HepG2 (cell line): Measurements from ENCODE around the gene BTAF1. TPM values are rescaled to one million over a fixed set of nuclear protein-coding genes. Genes with fewer than 3 reads are reported as not detected.
A peak's percentile ranks its signal among the peaks of the same experiment; 100 is the strongest.

Experiments
- ATAC-seq: fragments of 200-7000 bp; cut with Tn5 transposase; 3 replicates; pipeline ENCODE4 v1.9.1; 2020; ENCODE audit warnings: mild to moderate bottlenecking, moderate library complexity
- BruUV-seq: library from RNA; stranded (reverse); fragments of 400-500 nt; replicated peaks from 2 replicates; lab custom pipeline; 2021; lab: Mats Ljungman, UMichigan
- CTCF ChIA-PET: fragments of 300-600 bp; formaldehyde crosslinking; extraction: SDS; loops from one replicate; lab custom pipeline; 2021; ENCODE audit warnings: low total read pairs, inconsistent platforms, low intra/inter-chr PET ratio; lab: Yijun Ruan, JAX
- POLR2A ChIA-PET: fragments of 350-600 bp; sonication (Branson Sonifier 250); formaldehyde crosslinking; loops from one replicate; lab custom pipeline; 2020; ENCODE audit warnings: antibody characterized with exemption, inconsistent platforms; lab: Yijun Ruan, JAX
- DNase-seq: peaks from one replicate; pipeline ENCODE4 v3.0.0-alpha.2; 2015; ENCODE audit warnings: low spot score
- FAIRE-seq: peaks from 3 replicates; lab custom pipeline; 2011; peaks lifted over from hg19 to GRCh38; lab: Jason Lieb, UNC
- H2AFZ ChIP-seq: one replicate; pipeline ENCODE4 v1.6.1; 2011; ENCODE audit warnings: low read length, inconsistent platforms
- H3K27ac ChIP-seq: fragments of 300-600 bp; 3 replicates; pipeline ENCODE4 v1.8.0; 2011; ENCODE audit warnings: mixed run types, mild to moderate bottlenecking, mixed read lengths, low read length, inconsistent platforms; ENCODE audit not compliant: insufficient read depth; ENCODE audit errors: extremely low read length
- H3K27me3 ChIP-seq, 2 experiments: fragments of 200-600 bp in 1 of 2; 2 replicates in 1 of 2; 3 replicates in 1 of 2; pipeline versions ENCODE4 v1.6.0 to v1.8.0; 2011; ENCODE audit warnings: low read length in 2 of 2, mild to moderate bottlenecking in 2 of 2, moderate library complexity in 2 of 2, inconsistent platforms in 1 of 2; ENCODE audit not compliant: insufficient read depth in 2 of 2, control insufficient read depth in 1 of 2
- H3K36me3 ChIP-seq, 2 experiments: fragments of 200-600 bp in 1 of 2; replicated peaks in 1 of 2; 2 replicates in 1 of 2; 3 replicates in 1 of 2; pipeline versions ENCODE4 v1.5.1 to v1.8.0; 2011; ENCODE audit warnings: low read length in 2 of 2, inconsistent platforms in 1 of 2; ENCODE audit not compliant: insufficient read depth in 2 of 2, control insufficient read depth in 1 of 2
- H3K4me1 ChIP-seq: 2 replicates; pipeline ENCODE4 v1.5.1; 2012; ENCODE audit warnings: low read length, inconsistent platforms; ENCODE audit not compliant: insufficient read depth
- H3K4me2 ChIP-seq: 2 replicates; pipeline ENCODE4 v1.6.0; 2011; ENCODE audit warnings: low read depth, low read length, inconsistent platforms
- H3K4me3 ChIP-seq, 3 experiments: fragments of 200-600 bp in 1 of 3; sonication (generic), shearing (Covaris generic) in 1 of 3; replicated peaks in 1 of 3; 2 replicates each; pipeline ENCODE4 v1.5.1; 2011 to 2016; ENCODE audit warnings: low read length in 3 of 3, inconsistent platforms in 2 of 3, low read depth in 2 of 3, mild to moderate bottlenecking in 2 of 3, control low read depth in 1 of 3, mixed read lengths in 1 of 3; ENCODE audit not compliant: insufficient read depth in 1 of 3
- H3K79me2 ChIP-seq: one replicate; pipeline ENCODE4 v1.6.1; 2011; ENCODE audit warnings: low read length, inconsistent platforms; ENCODE audit not compliant: insufficient read depth
- H3K9ac ChIP-seq: 2 replicates; pipeline ENCODE4 v1.6.0; 2011; ENCODE audit warnings: mild to moderate bottlenecking, low read depth, low read length, inconsistent platforms; ENCODE audit not compliant: insufficient read depth
- H3K9me3 ChIP-seq: 2 replicates; pipeline ENCODE4 v1.5.1; 2012; ENCODE audit warnings: mild to moderate bottlenecking, low read length
- H4K20me1 ChIP-seq: 2 replicates; pipeline ENCODE4 v1.6.0; 2011; ENCODE audit warnings: inconsistent platforms, mild to moderate bottlenecking, low read length, moderate library complexity; ENCODE audit not compliant: insufficient read depth
- ESRRA ChIP-seq: sonication (generic); formaldehyde crosslinking; IDR thresholded peaks from 2 replicates; pipeline ENCODE4 v1.5.1; 2020; ENCODE audit warnings: mild to moderate bottlenecking, low read depth, missing genetic modification reagents
- KDM5A ChIP-seq: fragments of 200-600 bp; sonication (generic); IDR thresholded peaks from 2 replicates; pipeline ENCODE4 v1.7.0; 2018; ENCODE audit warnings: antibody characterized with exemption, mild to moderate bottlenecking, low read length, borderline replicate concordance
- MBD4 ChIP-seq: IDR thresholded peaks from 2 replicates; pipeline ENCODE4 v1.6.1; 2012; ENCODE audit warnings: low read length, inconsistent platforms, borderline replicate concordance
- MED1 ChIP-seq: sonication (generic); formaldehyde crosslinking; IDR thresholded peaks from 2 replicates; pipeline ENCODE4 v1.4.0; 2020; ENCODE audit warnings: missing genetic modification reagents
- PCBP2 ChIP-seq: fragments of 200-400 bp; formaldehyde crosslinking; optimal IDR thresholded peaks from 2 replicates; pipeline ENCODE3; 2018; ENCODE audit warnings: low read length, low read depth; ENCODE audit not compliant: poor library complexity, severe bottlenecking
- POLR2G ChIP-seq: fragments of 200-400 bp; formaldehyde crosslinking; IDR thresholded peaks from 2 replicates; pipeline ENCODE4 v1.6.1; 2018; ENCODE audit warnings: mild to moderate bottlenecking, low read depth, low read length, moderate library complexity
- SIX1 ChIP-seq: sonication (generic); formaldehyde crosslinking; IDR thresholded peaks from 2 replicates; pipeline ENCODE4 v1.4.0; 2020; ENCODE audit warnings: missing genetic modification reagents, borderline replicate concordance
- SOX13 ChIP-seq, 3 experiments: fragments of 450-650 bp in 1 of 3; sonication (generic) in 1 of 3; formaldehyde crosslinking in 1 of 3; IDR thresholded peaks in 2 of 3; conservative IDR thresholded peaks in 1 of 3; 2 replicates each; pipeline versions ENCODE4 v1.5.0 to v1.6.1; 2016 to 2020; ENCODE audit warnings: antibody characterized with exemption in 1 of 3, mild to moderate bottlenecking in 1 of 3, missing compliant biosample characterization in 1 of 3, missing genetic modification reagents in 1 of 3, moderate library complexity in 1 of 3
- TEAD2 ChIP-seq: sonication (generic); formaldehyde crosslinking; IDR thresholded peaks from 2 replicates; pipeline ENCODE4 v1.9.0; 2021; ENCODE audit warnings: missing genetic modification reagents
- THYN1 ChIP-seq: sonication (generic); formaldehyde crosslinking; IDR thresholded peaks from 2 replicates; pipeline ENCODE4 v1.8.1; 2023; ENCODE audit warnings: low read depth, mild to moderate bottlenecking, moderate library complexity, missing genetic modification reagents, borderline replicate concordance
- ZNF101 ChIP-seq: sonication (generic); formaldehyde crosslinking; IDR thresholded peaks from 2 replicates; pipeline ENCODE4 v1.4.0; 2020; ENCODE audit warnings: mild to moderate bottlenecking, low read depth, missing genetic modification reagents, borderline replicate concordance
- ZNF207 ChIP-seq: fragments of 450-650 bp; IDR thresholded peaks from 2 replicates; pipeline ENCODE4 v1.6.1; 2016; ENCODE audit warnings: antibody characterized with exemption, borderline replicate concordance
- ZNF513 ChIP-seq: sonication (generic); formaldehyde crosslinking; conservative IDR thresholded peaks from 2 replicates; pipeline ENCODE4 v1.5.0; 2020; ENCODE audit warnings: missing genetic modification reagents
- ZNF562 ChIP-seq: sonication (generic); formaldehyde crosslinking; IDR thresholded peaks from 2 replicates; pipeline ENCODE4 v1.8.0; 2022; ENCODE audit warnings: missing genetic modification reagents, borderline replicate concordance
- WGBS: methylation state at CpG from one replicate; pipeline ENCODE4 v1.1.6; 2017; ENCODE audit warnings: low lambda C conversion rate; 5-methylcytosine and 5-hydroxymethylcytosine counted together
- in situ Hi-C: cut with HindIII; loops from 2 replicates; pipeline ENCODE4 v1.10.0; 2017; ENCODE audit warnings: low pct_unique_long_range_greater_than_20kb; ENCODE audit not compliant: extremely low pct_ligation_motif_present
- intact Hi-C: fragments of 100-400 bp; cut with micrococcal nuclease; formaldehyde crosslinking; loops from one replicate; pipeline ENCODE4 v1.10.0; 2022; ENCODE audit not compliant: unreplicated experiment
- polyA plus RNA-seq, 8 experiments: library from polyadenylated mRNA; depleted of rRNA in 3 of 8; stranded (reverse) in 7 of 8; unstranded in 1 of 8; fragments of >200 nt; fragmentation: Illumina TruSeq in 4 of 8; extraction: Trizol in 4 of 8; gene quantifications; 2 replicates each; pipeline versions ENCODE4 v1.2.1 to v1.2.3, GENCODE V29; 2011 to 2016; ENCODE audit warnings: low read depth in 4 of 8, missing spikeins in 1 of 8, mixed read lengths in 1 of 8; ENCODE audit not compliant: insufficient read depth in 1 of 8
- total RNA-seq, 5 experiments: library from RNA; depleted of rRNA; stranded (reverse); fragments of >200 nt; fragmentation: Illumina TruSeq; extraction: Trizol; gene quantifications; 2 replicates each; pipeline ENCODE4 v1.2.3, GENCODE V29; 2016; ENCODE audit warnings: low read depth in 1 of 5
- TF ChIP-seq, protein P1 (sequence below): sonication (generic); formaldehyde crosslinking; IDR thresholded peaks from 2 replicates; pipeline ENCODE4 v1.5.0; 2020; ENCODE audit warnings: missing genetic modification reagents
- TF ChIP-seq, protein P2 (sequence below): sonication (generic); formaldehyde crosslinking; IDR thresholded peaks from 2 replicates; pipeline ENCODE4 v1.8.0; 2022; ENCODE audit warnings: mild to moderate bottlenecking, missing genetic modification reagents

BTAF1 gene
- total and polyA plus RNA-seq, 2 of the 13 experiments (the other 11 are each of a cell fraction or from before 2014, with no cell fraction given) = 38.6 to 54.1 TPM

DNA sequence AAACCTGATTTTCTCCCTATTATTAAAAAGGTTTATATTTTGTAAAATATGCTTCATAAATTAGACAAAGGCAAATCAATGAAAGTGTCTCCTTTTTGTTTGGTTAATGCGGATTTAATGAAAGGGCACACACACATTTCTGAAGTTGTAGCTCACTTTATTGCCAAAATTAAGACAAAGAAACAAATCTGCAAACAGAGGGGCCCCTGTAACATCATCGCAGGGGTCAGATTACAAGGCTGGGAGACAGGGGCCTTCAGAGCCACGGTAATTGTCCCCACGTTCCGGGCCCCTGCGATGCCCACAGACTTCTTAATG is 36.7 kb upstream of the BTAF1 start (continued):
- TF ChIP-seq, protein P1, sequence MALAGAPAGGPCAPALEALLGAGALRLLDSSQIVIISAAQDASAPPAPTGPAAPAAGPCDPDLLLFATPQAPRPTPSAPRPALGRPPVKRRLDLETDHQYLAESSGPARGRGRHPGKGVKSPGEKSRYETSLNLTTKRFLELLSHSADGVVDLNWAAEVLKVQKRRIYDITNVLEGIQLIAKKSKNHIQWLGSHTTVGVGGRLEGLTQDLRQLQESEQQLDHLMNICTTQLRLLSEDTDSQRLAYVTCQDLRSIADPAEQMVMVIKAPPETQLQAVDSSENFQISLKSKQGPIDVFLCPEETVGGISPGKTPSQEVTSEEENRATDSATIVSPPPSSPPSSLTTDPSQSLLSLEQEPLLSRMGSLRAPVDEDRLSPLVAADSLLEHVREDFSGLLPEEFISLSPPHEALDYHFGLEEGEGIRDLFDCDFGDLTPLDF (CRISPR knock-in tag) = 0 out of 2 replicates have a peak, but pooled peaks have one; percentile 45
- no peak for TF ChIP-seq ZNF562 (CRISPR knock-in tag)
- no peak for TF ChIP-seq MED1
- no peak for TF ChIP-seq SOX13 (IDR thresholded peaks at IDR 0.05)
- TF ChIP-seq SOX13 (CRISPR knock-in tag; conservative IDR thresholded peaks at IDR 0.05 in 1 of 2, IDR thresholded peaks at IDR 0.05 in 1 of 2) = peak in 1 of 2 experiments; percentile 60; a peak in 2 of 4 replicates
- no peak for TF ChIP-seq ESRRA
- TF ChIP-seq ZNF101 (CRISPR knock-in tag) = no peak
- no peak for TF ChIP-seq POLR2G
- TF ChIP-seq SIX1 (CRISPR knock-in tag) = peak; percentile 61; the same call in 1 of the 2 replicates

DNA sequence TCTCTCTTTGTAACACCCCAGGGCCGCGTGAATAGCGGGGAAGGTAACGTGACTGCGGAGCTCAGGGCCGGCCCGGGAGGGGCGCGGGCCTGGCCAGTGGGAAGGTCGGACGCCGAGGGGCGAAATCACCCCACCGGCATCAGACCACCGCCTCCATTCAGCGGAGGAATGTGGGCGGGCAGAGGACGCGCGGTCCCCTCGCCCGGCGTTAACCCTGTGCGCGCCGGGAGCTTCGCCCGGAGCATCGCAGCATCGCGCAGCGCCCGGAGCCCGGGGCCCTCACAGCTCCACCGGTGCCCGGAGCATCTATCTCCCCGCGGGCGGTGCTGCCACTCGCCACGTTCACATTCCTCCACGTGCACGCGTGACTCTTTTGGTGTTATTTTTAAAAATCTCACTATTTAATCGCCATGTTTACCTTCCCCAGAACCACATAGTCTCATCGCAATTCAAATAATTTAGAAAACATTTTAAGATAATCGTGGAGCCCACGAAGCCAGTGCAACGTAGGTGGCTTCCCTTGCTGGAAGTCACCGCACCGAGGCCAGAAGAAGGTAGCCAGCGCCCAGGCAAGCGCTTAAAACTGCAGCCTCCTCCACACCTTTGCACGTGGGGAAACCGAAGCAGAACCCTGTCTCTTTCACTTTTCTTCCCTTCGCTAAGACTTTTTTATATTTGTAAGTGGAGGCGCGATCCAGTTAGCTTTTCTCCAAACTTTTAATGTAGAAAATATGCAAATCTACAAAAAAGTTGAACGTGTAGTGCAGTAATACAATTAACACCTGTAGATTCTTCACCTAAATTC is 36.1 kb upstream of the BTAF1 start:
- ChIA-PET CTCF (no interaction called here), POLR2A (interaction anchor here (0.7 to 2.0 kb wide), 4 partner anchors 15 to 89 kb away, joined by 3 to 13 read pairs (median 4); partner anchors contain the start of genes BTAF1, FGFBP3 and TNKS2)
- ATAC-seq = peak; percentile 86
- Histone ChIP-seq H3K79me2 (no peaks in the 10 kb centered on the region), H2AFZ (peak overlapping the region; percentile 17), H3K27me3 (peaks cover 0 to 10% of the 10 kb centered on the region in 2 experiments; a peak in 1 of 5 replicates), H3K9ac (peak overlapping the region; percentile 24; the same call in 1 of the 2 replicates), H3K4me3 (peak overlapping the region; percentile 56 to 69 (median 60)), H4K20me1 (no peaks in the 10 kb centered on the region), H3K4me2 (peak overlapping the region; percentile 93), H3K36me3 (no peaks in the 10 kb centered on the region), H3K27ac (peak overlapping the region; percentile 20), H3K9me3 (no peaks in the 10 kb centered on the region), H3K4me1 (peaks cover 51% of the 10 kb centered on the region)
- in situ Hi-C loops (no loop called here), intact Hi-C loops (no loop called here)
- DNase-seq = peak; percentile 58
- under 1% methylated on average over 22 of the region's 59 CpGs for WGBS
- no peak for FAIRE-seq
- BruUV-seq = no TSS peak
- no peak for TF ChIP-seq KDM5A
- TF ChIP-seq, protein P2, sequence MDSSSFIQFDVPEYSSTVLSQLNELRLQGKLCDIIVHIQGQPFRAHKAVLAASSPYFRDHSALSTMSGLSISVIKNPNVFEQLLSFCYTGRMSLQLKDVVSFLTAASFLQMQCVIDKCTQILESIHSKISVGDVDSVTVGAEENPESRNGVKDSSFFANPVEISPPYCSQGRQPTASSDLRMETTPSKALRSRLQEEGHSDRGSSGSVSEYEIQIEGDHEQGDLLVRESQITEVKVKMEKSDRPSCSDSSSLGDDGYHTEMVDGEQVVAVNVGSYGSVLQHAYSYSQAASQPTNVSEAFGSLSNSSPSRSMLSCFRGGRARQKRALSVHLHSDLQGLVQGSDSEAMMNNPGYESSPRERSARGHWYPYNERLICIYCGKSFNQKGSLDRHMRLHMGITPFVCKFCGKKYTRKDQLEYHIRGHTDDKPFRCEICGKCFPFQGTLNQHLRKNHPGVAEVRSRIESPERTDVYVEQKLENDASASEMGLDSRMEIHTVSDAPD = no peak
- 0 out of 2 replicates have a peak, but pooled peaks have one; percentile 26 for TF ChIP-seq ZNF513 (CRISPR knock-in tag)
- no peak for TF ChIP-seq ZNF207
- TF ChIP-seq PCBP2 = no peak
- TF ChIP-seq MBD4 = no peak
- TF ChIP-seq THYN1 = no peak
- TF ChIP-seq TEAD2 = 0 out of 2 replicates have a peak, but pooled peaks have one; percentile 29
